Motor neuron (in vitro differentiated cells): ENCODE data around the gene CD3D. TPM values are rescaled to one million over a fixed set of nuclear protein-coding genes. Genes with fewer than 3 reads are reported as not detected.

Experiments used
- ATAC-seq, 8 experiments: fragments of 200-7000 bp; cut with Tn5 transposase; replicated peaks in 6 of 8; 2 replicates each; pipeline ENCODE4 v1.8.0; 2021; ENCODE audit warnings: mild to moderate bottlenecking in 8 of 8, moderate library complexity in 8 of 8
- H3K27ac ChIP-seq, 2 donors: fragments of 250-450 bp; sonication (Bioruptor Pico); 2 replicates each; pipeline ENCODE4 v1.9.0; 2021; ENCODE audit warnings: antibody characterized with exemption in 2 of 2, mild to moderate bottlenecking in 2 of 2, moderate library complexity in 1 of 2
- H3K4me1 ChIP-seq, 2 donors: fragments of 250-450 bp; sonication (Bioruptor Pico); replicated peaks in 1 of 2; 2 replicates each; pipeline ENCODE4 v1.6.1; 2021; ENCODE audit warnings: antibody characterized with exemption in 2 of 2, mild to moderate bottlenecking in 2 of 2, moderate library complexity in 1 of 2
- H3K4me3 ChIP-seq, 5 donors: fragments of 250-450 bp; sonication (Bioruptor Pico); 2 replicates each; pipeline ENCODE4 v1.9.0; 2021; ENCODE audit warnings: antibody characterized with exemption in 5 of 5, mild to moderate bottlenecking in 5 of 5, moderate library complexity in 4 of 5
- WGBS, 10 experiments: fragments of 450-650 bp; shearing (Covaris generic); methylation state at CpG; one replicate each; pipeline ENCODE4 v1.0.0; 2022; 5-methylcytosine and 5-hydroxymethylcytosine counted together
- in situ Hi-C, 9 experiments: fragments of 400-800 bp; cut with MboI; loops; one replicate each; pipeline ENCODE4 v1.15.0; 2021; ENCODE audit warnings: low sequenced_read_pairs in 9 of 9, low pct_unique_long_range_greater_than_20kb in 2 of 9; ENCODE audit not compliant: unreplicated experiment in 9 of 9
- total RNA-seq, 8 experiments: library from RNA; unstranded; fragments of 300-600 nt; gene quantifications; 2 replicates each; pipeline versions ENCODE4 v1.2.3 to v1.2.4, GENCODE V29; 2022

CD3D gene
- total RNA-seq, 8 experiments from 2014 or later: not detected

- in situ Hi-C loops: no loop called here
- H3K27ac ChIP-seq: no peak overlapping the region
- no peak overlapping the region for H3K4me3 ChIP-seq
- H3K4me1 ChIP-seq: no peaks in the 10 kb centered on the region
- ATAC-seq: no peak
Measured at GRCh38 chr11:118328745-118329144, 13.8 kb downstream of the CD3D start.

DNA sequence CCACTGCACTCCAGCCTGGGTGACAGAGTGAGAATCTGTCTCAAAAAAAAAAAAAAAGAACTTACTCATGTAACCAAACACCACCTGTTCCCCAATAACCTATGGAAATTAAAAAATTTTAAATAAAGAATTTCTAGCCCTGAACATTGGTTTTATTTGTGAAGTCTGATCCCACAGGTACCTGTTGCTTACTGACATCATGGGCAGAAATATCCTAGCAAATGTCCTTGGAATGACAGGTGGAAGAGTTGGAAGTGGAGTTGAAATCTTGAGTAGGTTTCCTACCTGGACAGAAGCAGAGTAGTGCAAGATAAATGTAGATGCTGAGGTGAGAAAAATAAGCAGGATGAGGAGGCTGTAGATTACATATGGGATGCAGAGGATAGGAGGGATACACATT is 17.2 kb downstream of the CD3D start:
- ATAC-seq: no peak
- Histone ChIP-seq H3K4me1 (no peaks in the 10 kb centered on the region), H3K27ac (no peak overlapping the region), H3K4me3 (no peak overlapping the region)
- in situ Hi-C loops: no loop called here

- in situ Hi-C loops: no loop called here
- Histone ChIP-seq H3K4me3 (no peak overlapping the region), H3K27ac (no peak overlapping the region), H3K4me1 (no peaks in the 10 kb centered on the region)
- WGBS, 10 experiments: 40 to 100% (median 93%) methylated on average over 1 to 15 of the region's 19 CpGs; no CpG with 5 or more reads in 1 of the 10 experiments
- no peak for ATAC-seq
Measured at GRCh38 chr11:118322721-118323120, 19.8 kb downstream of the CD3D start.

DNA sequence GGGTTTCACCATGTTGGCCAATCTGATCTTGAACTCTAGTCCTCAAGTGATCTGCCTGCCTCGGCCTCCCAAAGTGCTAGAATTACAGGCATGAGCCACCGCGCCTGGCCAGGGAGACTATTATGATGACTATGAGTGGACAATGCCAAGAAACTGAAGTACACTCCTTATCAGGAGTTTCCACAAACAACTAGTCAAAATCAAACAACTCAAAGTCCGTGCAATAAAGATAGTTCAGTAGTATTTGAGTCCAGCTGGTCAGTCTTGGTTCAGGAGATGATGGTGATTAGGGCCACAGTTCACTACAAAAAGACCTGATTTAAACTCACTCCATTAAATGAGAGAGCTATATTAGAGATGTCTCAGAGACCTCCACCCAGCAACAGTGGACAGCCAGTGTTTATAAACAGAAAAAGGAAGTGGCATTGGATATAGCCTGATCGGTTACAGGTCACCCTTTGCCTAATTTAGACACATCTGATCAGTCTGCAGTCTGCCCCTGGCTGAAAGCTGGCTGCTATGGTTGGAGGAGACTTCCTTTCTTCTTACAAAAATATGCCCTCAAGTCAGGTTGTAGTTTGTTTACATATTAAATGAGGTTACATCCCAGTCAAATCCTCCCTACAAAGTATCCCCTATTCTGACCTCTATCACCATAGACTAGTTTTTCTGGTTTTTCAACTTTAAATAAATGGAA is 21.0 kb downstream of the CD3D start:
- whole genome bisulfite sequencing, 10 experiments: 0 to 100% (median 63%) methylated on average over 2 to 4 of the region's 5 CpGs; no CpG with 5 or more reads in 1 of the 10 experiments
- no peak overlapping the region for H3K27ac ChIP-seq
- H3K4me3 ChIP-seq: no peak overlapping the region
- in situ Hi-C loops: no loop called here
- peak in 3 of 8 experiments; percentile 39 to 55 (median 46) for ATAC-seq
- peaks cover 4 to 7% of the 10 kb centered on the region in 2 donors for H3K4me1 ChIP-seq

- peaks cover 10 to 17% of the 10 kb centered on the region in 2 donors for H3K4me1 ChIP-seq
- no peak overlapping the region for H3K27ac ChIP-seq
- no peak for ATAC-seq
- no peak overlapping the region for H3K4me3 ChIP-seq
- WGBS, 10 experiments: 43 to 100% (median 73%) methylated on average over 1 to 3 of the region's 3 CpGs; no CpG with 5 or more reads in 1 of the 10 experiments
- in situ Hi-C loops: no loop called here
Measured at GRCh38 chr11:118320515-118320914, 22.0 kb downstream of the CD3D start.

- Histone ChIP-seq H3K4me1 (peaks cover 10 to 24% of the 10 kb centered on the region in 2 donors), H3K27ac (no peak overlapping the region), H3K4me3 (no peak overlapping the region)
- no peak for ATAC-seq
- in situ Hi-C loops: no loop called here
- WGBS, 10 experiments: 14 to 100% (median 80%) methylated on average over 1 of the region's 1 CpG; no CpG with 5 or more reads in 6 of the 10 experiments
Measured at GRCh38 chr11:118319337-118319707, 23.2 kb downstream of the CD3D start.

- in situ Hi-C loops: no loop called here
- no peak overlapping the region for H3K4me3 ChIP-seq
- 63 to 96% (median 92%) methylated on average over 2 to 10 of the region's 11 CpGs for WGBS, 10 experiments
- ATAC-seq: no peak
- peaks cover 10 to 24% of the 10 kb centered on the region in 2 donors for H3K4me1 ChIP-seq
- H3K27ac ChIP-seq: no peak overlapping the region
Measured at GRCh38 chr11:118318581-118319336, 23.7 kb downstream of the CD3D start.

DNA sequence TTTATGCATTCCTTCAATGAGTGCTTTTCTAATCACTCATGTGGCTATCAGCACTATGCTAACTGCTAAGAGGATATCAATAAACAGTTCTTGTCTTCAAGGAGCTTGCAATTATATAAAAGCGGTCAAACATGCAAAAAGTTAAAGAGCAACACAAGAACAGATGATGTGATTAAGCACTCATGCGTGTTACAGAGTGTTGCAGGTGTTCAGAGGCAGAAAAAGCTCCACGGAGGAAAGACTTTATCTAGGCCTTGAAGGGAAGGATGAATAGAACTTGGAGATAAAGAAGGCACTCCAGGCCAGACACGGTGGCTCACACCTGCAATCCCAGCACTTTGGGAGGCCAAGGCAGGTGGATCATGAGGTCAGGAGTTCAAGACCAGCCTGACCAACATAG is 24.4 kb downstream of the CD3D start:
- Histone ChIP-seq H3K27ac (no peak overlapping the region), H3K4me3 (no peak overlapping the region), H3K4me1 (peaks cover 10 to 24% of the 10 kb centered on the region in 2 donors)
- in situ Hi-C loops: no loop called here
- WGBS, 10 experiments: 63 to 96% (median 77%) methylated on average over 2 to 4 of the region's 4 CpGs; no CpG with 5 or more reads in 1 of the 10 experiments
- ATAC-seq: no peak

DNA sequence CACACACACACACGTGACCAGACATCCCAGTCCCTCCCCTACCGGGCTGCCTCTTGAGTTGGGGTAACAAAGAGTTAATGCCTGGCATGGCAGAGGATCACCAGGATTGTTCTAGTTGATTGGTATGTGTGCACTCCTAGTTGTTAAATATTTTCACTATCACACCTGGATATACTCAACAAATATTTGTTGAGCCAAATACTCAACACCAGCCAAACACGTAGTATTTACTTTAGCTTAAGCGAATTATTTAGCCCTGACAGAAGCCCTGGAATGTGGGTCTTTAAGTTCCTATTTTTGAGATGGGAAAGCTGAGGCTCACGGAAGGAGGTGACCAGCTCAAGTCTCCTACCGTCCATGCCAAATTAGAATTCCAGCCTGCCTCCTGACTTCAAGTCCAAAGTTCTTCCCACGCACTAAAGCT is 27.5 kb downstream of the CD3D start:
- 60 to 100% (median 85%) methylated on average over 2 to 6 of the region's 7 CpGs; no CpG with 5 or more reads in 2 of the 10 experiments for WGBS, 10 experiments
- in situ Hi-C loops: no loop called here
- Histone ChIP-seq H3K27ac (peak overlapping the region in 1 of 2 donors; percentile 6), H3K4me3 (no peak overlapping the region), H3K4me1 (peaks cover 10 to 24% of the 10 kb centered on the region in 2 donors)
- no peak for ATAC-seq

GRCh38 chr11:118313242-118313641 is 29.3 kb downstream of the CD3D start:
- 0 to 100% (median 83%) methylated on average over 1 to 3 of the region's 4 CpGs; no CpG with 5 or more reads in 3 of the 10 experiments for WGBS, 10 experiments

GRCh38 chr11:118312328-118312727 is 30.2 kb downstream of the CD3D start:
- Histone ChIP-seq H3K27ac (no peak overlapping the region), H3K4me3 (no peak overlapping the region), H3K4me1 (peaks cover 10 to 24% of the 10 kb centered on the region in 2 donors)
- no peak for ATAC-seq
- in situ Hi-C loops: no loop called here
- 80 to 100% (median 100%) methylated on average over 1 to 2 of the region's 2 CpGs; no CpG with 5 or more reads in 2 of the 10 experiments for WGBS, 10 experiments

More at GRCh38 chr11:118313242-118313641, 29.3 kb downstream of the CD3D start:
- H3K4me3 ChIP-seq: no peak overlapping the region
- ATAC-seq: no peak
- H3K4me1 ChIP-seq: peaks cover 10 to 24% of the 10 kb centered on the region in 2 donors
- H3K27ac ChIP-seq: no peak overlapping the region
- in situ Hi-C loops: no loop called here

GRCh38 chr11:118311518-118311917 is 31.0 kb downstream of the CD3D start:
- no peak for ATAC-seq
- H3K27ac ChIP-seq: no peak overlapping the region
- in situ Hi-C loops: no loop called here
- H3K4me3 ChIP-seq: no peak overlapping the region
- H3K4me1 ChIP-seq: peaks cover 6 to 18% of the 10 kb centered on the region in 2 donors
- WGBS, 10 experiments: 0 to 82% (median 58%) methylated on average over 1 to 4 of the region's 4 CpGs; no CpG with 5 or more reads in 1 of the 10 experiments

GRCh38 chr11:118310781-118311485 is 31.6 kb downstream of the CD3D start:
- no peak for ATAC-seq
- WGBS, 10 experiments: 31 to 100% (median 73%) methylated on average over 1 to 3 of the region's 3 CpGs; no CpG with 5 or more reads in 1 of the 10 experiments
- in situ Hi-C loops: no loop called here
- Histone ChIP-seq H3K27ac (no peak overlapping the region), H3K4me1 (peaks cover under 1 to 12% of the 10 kb centered on the region in 2 donors), H3K4me3 (no peak overlapping the region)
